ENCODE measurements around the gene GABBR2. TPM values are rescaled to one million over a fixed set of nuclear protein-coding genes. Genes with fewer than 3 reads are reported as not detected.

Gene GABBR2
- total and polyA plus RNA-seq, 12 donors: under 0.01 to 1.3 (median 0.45) TPM

GRCh38 chr9:98312365-98312764 lies 396.4 kb downstream of the GABBR2 start:
- H3K27ac ChIP-seq: no peak overlapping the region
- TF ChIP-seq CTCF (IDR thresholded peaks at IDR 0.05): no peak
- intact Hi-C loops (cut with DNase I): loop anchor here in 3 of 10 donors (10.0 kb wide), 2 partner anchors 252 to 392 kb away; partner anchors contain the start of gene GABBR2 (in 3 of the 3)
- no peaks in the 10 kb centered on the region for H3K36me3 ChIP-seq
- peaks cover 0 to 4% (median 0%) of the 10 kb centered on the region in 9 donors for H3K4me1 ChIP-seq
- ATAC-seq (no peak), DNase-seq (no peak)
- 95 to 97% methylated on average over 3 of the region's 3 CpGs for WGBS, 2 donors
- H3K9me3 ChIP-seq: no peaks in the 10 kb centered on the region
- H3K27me3 ChIP-seq: peaks cover 0 to 9% (median 0%) of the 10 kb centered on the region in 7 donors
- no peak overlapping the region for H3K4me3 ChIP-seq

GRCh38 chr9:98311541-98311940 lies 397.2 kb downstream of the GABBR2 start:
- ATAC-seq: no peak
- no peak for DNase-seq

GRCh38 chr9:98310752-98311392 lies 397.9 kb downstream of the GABBR2 start:
- Histone ChIP-seq H3K4me1 (peaks cover 0 to 10% (median 0%) of the 10 kb centered on the region in 9 donors), H3K27me3 (no peaks in the 10 kb centered on the region), H3K36me3 (no peaks in the 10 kb centered on the region), H3K27ac (no peak overlapping the region), H3K4me3 (no peak overlapping the region), H3K9me3 (no peaks in the 10 kb centered on the region)
- no peak for DNase-seq
- WGBS, 2 donors: 89 to 91% methylated on average over 6 of the region's 6 CpGs
- no peak for ATAC-seq
- intact Hi-C loops (cut with DNase I): loop anchor here in 3 of 10 donors (10.0 kb wide), 2 partner anchors 254 to 394 kb away; partner anchors contain the start of gene GABBR2 (in 3 of the 3)
- TF ChIP-seq CTCF (IDR thresholded peaks at IDR 0.05): no peak

More at GRCh38 chr9:98311541-98311940, 397.2 kb downstream of the GABBR2 start:
- intact Hi-C loops (cut with DNase I): loop anchor here in 3 of 10 donors (10.0 kb wide), 2 partner anchors 253 to 393 kb away; partner anchors contain the start of gene GABBR2 (in 3 of the 3)
- Histone ChIP-seq H3K36me3 (no peaks in the 10 kb centered on the region), H3K27ac (no peak overlapping the region), H3K9me3 (no peaks in the 10 kb centered on the region), H3K4me3 (no peak overlapping the region), H3K4me1 (peaks cover 0 to 6% (median 0%) of the 10 kb centered on the region in 9 donors), H3K27me3 (peaks cover 0 to under 1% (median 0%) of the 10 kb centered on the region in 7 donors)
- no peak for TF ChIP-seq CTCF (IDR thresholded peaks at IDR 0.05)

- peak in 1 of 2 donors; percentile 10 for DNase-seq
- peak in 6 of 8 donors; percentile 53 to 81 (median 72) for ATAC-seq
- Histone ChIP-seq H3K9me3 (no peaks in the 10 kb centered on the region), H3K4me3 (no peak overlapping the region), H3K27ac (peak overlapping the region in 2 of 10 donors; percentile 22 to 44), H3K4me1 (peaks cover 0 to 16% (median 6%) of the 10 kb centered on the region in 9 donors), H3K36me3 (no peaks in the 10 kb centered on the region), H3K27me3 (no peaks in the 10 kb centered on the region)
- WGBS, 2 donors: 35 to 43% methylated on average over 7 of the region's 7 CpGs
- intact Hi-C loops (cut with DNase I): no loop called here
- no peak for TF ChIP-seq CTCF (IDR thresholded peaks at IDR 0.05)
Observed at GRCh38 chr9:98306384-98307145, 402.2 kb downstream of the GABBR2 start.
